ENCODE data around the gene PTDSS2. TPM values are rescaled to one million over a fixed set of nuclear protein-coding genes. Genes with fewer than 3 reads are reported as not detected.

The PTDSS2 gene
- total and polyA plus RNA-seq, 2 of the 13 experiments (the other 11 are each of a cell fraction or from before 2014, with no cell fraction given): 21.7 to 26.4 TPM

DNA sequence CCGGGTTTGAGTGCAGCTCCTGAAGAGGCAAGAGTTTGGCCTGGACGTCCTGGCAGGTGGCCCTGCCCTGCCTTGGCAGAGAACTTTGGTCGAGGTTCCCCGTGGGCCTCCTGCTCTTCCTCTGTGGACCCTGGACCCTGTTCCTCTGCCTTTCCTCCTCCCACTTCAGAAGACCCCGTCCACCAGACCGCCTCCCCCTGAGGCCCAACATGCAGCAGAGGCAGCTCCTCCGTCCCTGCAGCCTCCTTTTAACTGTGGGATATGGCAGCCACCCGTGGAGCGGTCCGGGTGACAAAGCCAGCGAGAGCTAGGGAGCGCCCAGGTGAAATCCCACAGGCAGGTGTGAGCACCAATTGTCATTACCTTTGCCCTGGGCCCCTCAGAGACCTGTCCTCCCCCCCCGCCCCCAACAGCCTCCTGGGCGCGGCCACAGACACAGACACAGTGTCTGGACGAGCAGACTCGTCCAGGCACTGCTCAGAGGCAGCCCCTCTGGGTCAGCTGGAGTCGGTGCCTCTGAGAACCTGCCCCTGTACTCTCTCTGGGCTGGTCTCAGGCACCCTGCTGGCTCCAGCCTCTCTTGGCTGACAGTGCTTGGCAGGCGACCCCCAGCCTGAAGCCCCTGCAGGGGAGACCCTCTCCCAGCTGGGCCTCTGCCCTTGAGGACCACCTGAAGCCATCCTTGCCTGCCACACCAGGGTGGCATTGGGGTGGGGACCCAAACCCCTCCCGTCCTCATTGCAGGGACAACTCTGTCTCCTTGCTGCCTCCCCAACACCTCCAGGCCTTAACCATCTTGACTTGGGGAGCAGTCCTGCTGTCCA, 4.1 kb upstream of the PTDSS2 start (continued):
- TF ChIP-seq, protein P1, sequence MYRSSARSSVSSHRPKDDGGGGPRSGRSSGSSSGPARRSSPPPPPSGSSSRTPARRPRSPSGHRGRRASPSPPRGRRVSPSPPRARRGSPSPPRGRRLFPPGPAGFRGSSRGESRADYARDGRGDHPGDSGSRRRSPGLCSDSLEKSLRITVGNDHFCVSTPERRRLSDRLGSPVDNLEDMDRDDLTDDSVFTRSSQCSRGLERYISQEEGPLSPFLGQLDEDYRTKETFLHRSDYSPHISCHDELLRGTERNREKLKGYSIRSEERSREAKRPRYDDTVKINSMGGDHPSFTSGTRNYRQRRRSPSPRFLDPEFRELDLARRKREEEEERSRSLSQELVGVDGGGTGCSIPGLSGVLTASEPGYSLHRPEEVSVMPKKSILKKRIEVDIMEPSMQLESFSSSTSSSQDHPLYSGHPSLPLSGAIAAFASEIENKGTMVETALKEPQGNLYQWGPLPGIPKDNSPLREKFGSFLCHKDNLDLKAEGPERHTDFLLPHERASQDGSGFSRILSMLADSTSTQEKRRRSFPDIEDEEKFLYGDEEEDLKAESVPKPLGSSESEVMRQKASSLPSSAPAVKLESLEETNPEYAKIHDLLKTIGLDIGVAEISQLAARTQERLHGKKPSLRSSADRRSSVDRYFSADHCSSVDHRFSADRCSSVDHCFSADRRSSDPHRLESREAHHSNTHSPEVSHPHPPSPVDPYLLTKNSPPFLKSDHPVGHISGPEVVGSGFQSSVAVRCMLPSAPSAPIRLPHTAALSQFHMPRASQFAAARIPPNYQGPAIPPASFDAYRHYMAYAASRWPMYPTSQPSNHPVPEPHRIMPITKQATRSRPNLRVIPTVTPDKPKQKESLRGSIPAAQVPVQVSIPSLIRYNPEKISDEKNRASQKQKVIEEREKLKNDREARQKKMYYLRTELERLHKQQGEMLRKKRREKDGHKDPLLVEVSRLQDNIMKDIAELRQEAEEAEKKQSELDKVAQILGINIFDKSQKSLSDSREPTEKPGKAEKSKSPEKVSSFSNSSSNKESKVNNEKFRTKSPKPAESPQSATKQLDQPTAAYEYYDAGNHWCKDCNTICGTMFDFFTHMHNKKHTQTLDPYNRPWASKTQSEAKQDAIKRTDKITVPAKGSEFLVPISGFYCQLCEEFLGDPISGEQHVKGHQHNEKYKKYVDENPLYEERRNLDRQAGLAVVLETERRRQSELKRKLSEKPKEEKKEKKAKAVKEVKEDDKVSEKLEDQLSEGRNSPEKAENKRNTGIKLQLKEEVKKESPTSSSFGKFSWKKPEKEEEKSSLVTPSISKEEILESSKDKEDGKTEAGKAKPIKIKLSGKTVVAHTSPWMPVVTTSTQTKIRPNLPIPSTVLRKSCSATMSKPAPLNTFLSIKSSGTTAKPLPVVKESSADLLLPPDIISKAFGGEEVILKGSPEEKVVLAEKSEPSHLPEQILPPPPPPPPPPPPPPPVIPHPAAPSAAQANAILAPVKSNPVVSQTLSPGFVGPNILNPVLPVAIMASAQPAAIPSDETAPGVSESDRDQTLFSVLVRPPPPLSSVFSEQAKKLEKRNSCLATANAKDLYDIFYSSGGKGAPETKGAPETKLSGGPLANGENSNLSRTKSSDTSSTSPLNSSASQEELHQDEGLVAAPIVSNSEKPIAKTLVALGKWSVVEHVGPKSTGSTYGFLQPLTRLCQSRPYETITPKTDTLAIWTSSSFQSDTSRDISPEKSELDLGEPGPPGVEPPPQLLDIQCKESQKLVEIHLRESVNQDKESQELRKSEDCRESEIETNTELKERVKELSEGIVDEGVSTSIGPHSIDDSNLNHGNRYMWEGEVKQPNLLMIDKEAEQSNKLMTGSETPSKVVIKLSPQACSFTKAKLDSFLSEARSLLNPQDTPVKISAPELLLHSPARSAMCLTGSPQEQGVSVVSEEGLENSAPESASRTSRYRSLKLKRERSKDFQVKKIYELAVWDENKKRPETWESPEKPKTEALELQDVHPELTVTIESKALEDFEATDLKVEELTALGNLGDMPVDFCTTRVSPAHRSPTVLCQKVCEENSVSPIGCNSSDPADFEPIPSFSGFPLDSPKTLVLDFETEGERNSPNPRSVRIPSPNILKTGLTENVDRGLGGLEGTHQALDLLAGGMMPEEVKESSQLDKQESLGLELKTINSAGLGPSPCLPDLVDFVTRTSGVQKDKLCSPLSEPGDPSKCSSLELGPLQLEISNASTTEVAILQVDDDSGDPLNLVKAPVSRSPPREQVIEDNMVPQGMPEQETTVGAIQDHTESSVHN (CRISPR knock-in tag; IDR thresholded peaks at IDR 0.05): no peak
- TF ChIP-seq ZNF713 (CRISPR knock-in tag; IDR thresholded peaks at IDR 0.05) (no peak), MBD4 (IDR thresholded peaks at IDR 0.05; ENCODE audit: borderline replicate concordance, low read length) (no peak), STAT5B (CRISPR knock-in tag; IDR thresholded peaks at IDR 0.05) (no peak), ZC3H13 (CRISPR knock-in tag; IDR thresholded peaks at IDR 0.05) (0 out of 2 replicates have a peak, but pooled peaks have one; percentile 8), RBFOX2 (IDR thresholded peaks at IDR 0.05; ENCODE audit: low read depth, low read length) (peak; percentile 33; the same call in 1 of the 2 replicates), ZNF230 (CRISPR knock-in tag; IDR thresholded peaks at IDR 0.05) (no peak), ZNF577 (CRISPR knock-in tag; IDR thresholded peaks at IDR 0.05; ENCODE audit: borderline replicate concordance, low read depth) (no peak), ZNF382 (CRISPR knock-in tag; IDR thresholded peaks at IDR 0.05; ENCODE audit: borderline replicate concordance) (no peak), ZNF383 (CRISPR knock-in tag; IDR thresholded peaks at IDR 0.05; ENCODE audit: borderline replicate concordance) (no peak), ZNF496 (CRISPR knock-in tag; IDR thresholded peaks at IDR 0.05; ENCODE audit: insufficient replicate concordance) (no peak), ZNF639 (CRISPR knock-in tag; conservative IDR thresholded peaks at IDR 0.05) (no peak)
- TF ChIP-seq, protein P2, sequence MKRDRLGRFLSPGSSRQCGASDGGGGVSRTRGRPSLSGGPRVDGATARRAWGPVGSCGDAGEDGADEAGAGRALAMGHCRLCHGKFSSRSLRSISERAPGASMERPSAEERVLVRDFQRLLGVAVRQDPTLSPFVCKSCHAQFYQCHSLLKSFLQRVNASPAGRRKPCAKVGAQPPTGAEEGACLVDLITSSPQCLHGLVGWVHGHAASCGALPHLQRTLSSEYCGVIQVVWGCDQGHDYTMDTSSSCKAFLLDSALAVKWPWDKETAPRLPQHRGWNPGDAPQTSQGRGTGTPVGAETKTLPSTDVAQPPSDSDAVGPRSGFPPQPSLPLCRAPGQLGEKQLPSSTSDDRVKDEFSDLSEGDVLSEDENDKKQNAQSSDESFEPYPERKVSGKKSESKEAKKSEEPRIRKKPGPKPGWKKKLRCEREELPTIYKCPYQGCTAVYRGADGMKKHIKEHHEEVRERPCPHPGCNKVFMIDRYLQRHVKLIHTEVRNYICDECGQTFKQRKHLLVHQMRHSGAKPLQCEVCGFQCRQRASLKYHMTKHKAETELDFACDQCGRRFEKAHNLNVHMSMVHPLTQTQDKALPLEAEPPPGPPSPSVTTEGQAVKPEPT (CRISPR knock-in tag; IDR thresholded peaks at IDR 0.05; ENCODE audit: low read depth): no peak
- TF ChIP-seq, protein P3, sequence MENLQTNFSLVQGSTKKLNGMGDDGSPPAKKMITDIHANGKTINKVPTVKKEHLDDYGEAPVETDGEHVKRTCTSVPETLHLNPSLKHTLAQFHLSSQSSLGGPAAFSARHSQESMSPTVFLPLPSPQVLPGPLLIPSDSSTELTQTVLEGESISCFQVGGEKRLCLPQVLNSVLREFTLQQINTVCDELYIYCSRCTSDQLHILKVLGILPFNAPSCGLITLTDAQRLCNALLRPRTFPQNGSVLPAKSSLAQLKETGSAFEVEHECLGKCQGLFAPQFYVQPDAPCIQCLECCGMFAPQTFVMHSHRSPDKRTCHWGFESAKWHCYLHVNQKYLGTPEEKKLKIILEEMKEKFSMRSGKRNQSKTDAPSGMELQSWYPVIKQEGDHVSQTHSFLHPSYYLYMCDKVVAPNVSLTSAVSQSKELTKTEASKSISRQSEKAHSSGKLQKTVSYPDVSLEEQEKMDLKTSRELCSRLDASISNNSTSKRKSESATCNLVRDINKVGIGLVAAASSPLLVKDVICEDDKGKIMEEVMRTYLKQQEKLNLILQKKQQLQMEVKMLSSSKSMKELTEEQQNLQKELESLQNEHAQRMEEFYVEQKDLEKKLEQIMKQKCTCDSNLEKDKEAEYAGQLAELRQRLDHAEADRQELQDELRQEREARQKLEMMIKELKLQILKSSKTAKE (CRISPR knock-in tag; IDR thresholded peaks at IDR 0.05; ENCODE audit: borderline replicate concordance): no peak
